Vagina (tissue), 2 donors: ENCODE results near the gene ASB12.

Experiments
- POLR2AphosphoS5 ChIP-seq, 2 donors: sonication (generic); formaldehyde crosslinking; IDR thresholded peaks; one replicate each; pipeline ENCODE4 v1.9.0; 2017; ENCODE audit warnings: antibody characterized with exemption in 2 of 2, mild to moderate bottlenecking in 2 of 2, low read depth in 1 of 2; ENCODE audit not compliant: insufficient read depth in 1 of 2
- TF ChIP-seq, protein P1 (sequence below), 3 experiments: fragments of 450-650 bp in 2 of 3; fragments of 200-600 bp in 1 of 3; sonication (generic) in 1 of 3; IDR thresholded peaks; one replicate each; pipeline ENCODE4 v1.5.1; 2017 to 2019; ENCODE audit warnings: antibody characterized with exemption in 3 of 3, mild to moderate bottlenecking in 2 of 3, moderate library complexity in 2 of 3

- TF ChIP-seq, protein P1, sequence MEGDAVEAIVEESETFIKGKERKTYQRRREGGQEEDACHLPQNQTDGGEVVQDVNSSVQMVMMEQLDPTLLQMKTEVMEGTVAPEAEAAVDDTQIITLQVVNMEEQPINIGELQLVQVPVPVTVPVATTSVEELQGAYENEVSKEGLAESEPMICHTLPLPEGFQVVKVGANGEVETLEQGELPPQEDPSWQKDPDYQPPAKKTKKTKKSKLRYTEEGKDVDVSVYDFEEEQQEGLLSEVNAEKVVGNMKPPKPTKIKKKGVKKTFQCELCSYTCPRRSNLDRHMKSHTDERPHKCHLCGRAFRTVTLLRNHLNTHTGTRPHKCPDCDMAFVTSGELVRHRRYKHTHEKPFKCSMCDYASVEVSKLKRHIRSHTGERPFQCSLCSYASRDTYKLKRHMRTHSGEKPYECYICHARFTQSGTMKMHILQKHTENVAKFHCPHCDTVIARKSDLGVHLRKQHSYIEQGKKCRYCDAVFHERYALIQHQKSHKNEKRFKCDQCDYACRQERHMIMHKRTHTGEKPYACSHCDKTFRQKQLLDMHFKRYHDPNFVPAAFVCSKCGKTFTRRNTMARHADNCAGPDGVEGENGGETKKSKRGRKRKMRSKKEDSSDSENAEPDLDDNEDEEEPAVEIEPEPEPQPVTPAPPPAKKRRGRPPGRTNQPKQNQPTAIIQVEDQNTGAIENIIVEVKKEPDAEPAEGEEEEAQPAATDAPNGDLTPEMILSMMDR (IDR thresholded peaks at IDR 0.05): no peak
- TF ChIP-seq POLR2AphosphoS5 (IDR thresholded peaks at IDR 0.05; ENCODE audit: insufficient read depth in 1 of 2, low read depth in 1 of 2): no peak
These were observed 39.0 kb downstream of the ASB12 start for GRCh38 chrX:64191281-64192010.
